ENCODE measurements around the gene OAF. TPM values are rescaled to one million over a fixed set of nuclear protein-coding genes. Genes with fewer than 3 reads are reported as not detected.

The OAF gene
- total RNA-seq, 1 experiment from 2014 or later, result 32.3 TPM

- TF ChIP-seq ELF1 (IDR thresholded peaks at IDR 0.05; ENCODE audit: borderline replicate concordance, low read depth) (no peak), SIN3A (IDR thresholded peaks at IDR 0.05; ENCODE audit: low read depth) (no peak), CEBPB (IDR thresholded peaks at IDR 0.05; ENCODE audit: low read depth) (no peak), YY1 (IDR thresholded peaks at IDR 0.05; ENCODE audit: extremely low read depth, insufficient replicate concordance, low read depth, low read length) (no peak), CTCF (IDR thresholded peaks at IDR 0.05 in 2 of 3, conservative IDR thresholded peaks at IDR 0.05 in 1 of 3; ENCODE audit: borderline replicate concordance in 1 of 3, insufficient read depth in 1 of 3, low read depth in 2 of 3, low read length in 2 of 3) (no peak)
These were observed 13.5 kb downstream of the OAF start (continued) for GRCh38 chr11:120224361-120224760.

DNA sequence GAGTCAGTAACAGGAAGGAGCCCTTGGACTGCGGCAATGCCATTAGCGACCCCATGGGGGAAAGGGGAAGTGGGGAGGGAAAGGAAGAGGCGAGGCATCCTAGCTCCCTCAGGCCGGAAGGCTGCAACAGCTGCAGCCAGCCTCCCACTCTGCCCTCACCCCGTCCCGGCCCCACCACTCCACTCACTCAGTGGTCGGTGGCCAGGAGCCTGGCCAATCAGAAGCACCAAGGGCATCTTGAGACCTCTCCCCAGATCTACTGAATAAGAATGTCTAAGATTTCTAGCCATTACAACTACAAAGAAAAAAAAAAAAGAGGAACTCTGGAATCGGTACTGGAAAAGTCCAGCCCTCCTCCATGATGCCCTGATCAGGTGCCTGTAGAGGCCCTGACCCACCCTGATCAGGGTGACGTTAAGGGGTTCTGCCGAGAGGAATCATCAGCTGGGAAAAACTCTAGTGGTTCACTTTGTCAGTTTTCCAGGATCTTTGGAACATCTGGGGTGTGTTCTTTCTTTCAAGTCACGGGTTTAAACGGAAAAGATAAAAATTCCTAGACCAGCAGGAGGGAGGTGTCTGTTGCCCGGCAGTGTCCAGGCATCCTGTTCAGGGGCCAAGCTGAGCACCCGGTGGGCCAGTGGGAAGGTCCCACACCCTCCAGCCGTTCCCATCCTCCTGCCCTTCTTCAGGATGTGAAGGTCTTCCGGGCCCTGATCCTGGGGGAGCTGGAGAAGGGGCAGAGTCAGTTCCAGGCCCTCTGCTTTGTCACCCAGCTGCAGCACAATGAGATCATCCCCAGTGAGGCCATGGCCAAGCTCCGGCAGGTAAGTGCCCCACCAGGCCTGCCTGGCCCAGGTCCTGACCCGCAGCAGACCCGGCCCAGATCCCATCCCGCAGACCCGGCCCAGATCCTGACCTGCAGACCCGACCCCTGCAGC lies 14.4 kb downstream of the OAF start:
- Histone ChIP-seq H3K27me3 (ENCODE audit: insufficient read depth, low read length) (no peaks in the 10 kb centered on the region), H3K9me2 (ENCODE audit: insufficient read depth) (no peaks in the 10 kb centered on the region), H3K9me3 (ENCODE audit: control insufficient read depth in 1 of 2, insufficient read depth in 1 of 2, low read depth in 1 of 2, low read length in 2 of 2) (no peaks in the 10 kb centered on the region), H3K36me3 (ENCODE audit: control insufficient read depth in 1 of 2, insufficient read depth in 2 of 2, low read length in 2 of 2) (no peaks in the 10 kb centered on the region), H4K20me1 (ENCODE audit: insufficient read depth) (no peaks in the 10 kb centered on the region), H3K4me2 (ENCODE audit: low read length) (no peak overlapping the region), H3K79me2 (ENCODE audit: insufficient read depth, low read length) (no peaks in the 10 kb centered on the region), H3K9ac (ENCODE audit: low read length) (no peak overlapping the region), H3K4me3 (replicated peaks in 1 of 2; ENCODE audit: low read depth in 1 of 2, low read length in 2 of 2) (no peak overlapping the region), H3K27ac (ENCODE audit: low read depth, low read length) (no peak overlapping the region), H2AFZ (ENCODE audit: low read depth, low read length, poor library complexity, severe bottlenecking) (no peak overlapping the region), H3K4me1 (ENCODE audit: control insufficient read depth in 1 of 2, insufficient read depth in 2 of 2, low read length in 2 of 2) (0 out of 4 replicates have a peak, but pooled peaks cover 0 to 2% of the 10 kb centered on the region in 2 experiments)
- POLR2A ChIA-PET, result no interaction called here
- no TSS peak for BruUV-seq (replicated peaks)
- TF ChIP-seq POLR2AphosphoS5 (IDR thresholded peaks at IDR 0.05; ENCODE audit: low read depth, low read length) (no peak), RAD21 (IDR thresholded peaks at IDR 0.05; ENCODE audit: low read depth) (no peak), FOSL1 (IDR thresholded peaks at IDR 0.05; ENCODE audit: low read depth) (no peak), SIN3A (IDR thresholded peaks at IDR 0.05; ENCODE audit: low read depth) (no peak), EZH2 (IDR thresholded peaks at IDR 0.05) (no peak), YY1 (IDR thresholded peaks at IDR 0.05; ENCODE audit: extremely low read depth, insufficient replicate concordance, low read depth, low read length) (no peak), JUND (IDR thresholded peaks at IDR 0.05) (no peak), EGR1 (IDR thresholded peaks at IDR 0.05; ENCODE audit: low read depth) (no peak)
- TF ChIP-seq, protein P1, sequence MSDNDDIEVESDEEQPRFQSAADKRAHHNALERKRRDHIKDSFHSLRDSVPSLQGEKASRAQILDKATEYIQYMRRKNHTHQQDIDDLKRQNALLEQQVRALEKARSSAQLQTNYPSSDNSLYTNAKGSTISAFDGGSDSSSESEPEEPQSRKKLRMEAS (IDR thresholded peaks at IDR 0.05), result no peak
- CTCF ChIA-PET, result interaction anchor here (1.1 to 2.3 kb wide), 3 partner anchors 12 to 78 kb away, joined by 3 to 9 read pairs (median 4); no protein-coding TSS in a partner anchor
- intact Hi-C loops (cut with micrococcal nuclease), result no loop called here
- RAD21 ChIA-PET (ENCODE audit: low non-redundant PET in 1 of 2, low total read pairs in 2 of 2, uncharacterized antibody in 2 of 2, unreplicated experiment in 2 of 2), result no interaction called here
- ATAC-seq (no peak), DNase-seq (ENCODE audit: low read depth, low spot score) (no peak)

All from HCT116 (cell line).